ENCODE data around the gene SEC14L2.

SEC14L2 gene

GRCh38 chr22:30405731-30406130, 8.9 kb downstream of the SEC14L2 start:
- DNase-seq (ENCODE audit: low spot score): no peak

- DNase-seq (ENCODE audit: low spot score): no peak
Measured at GRCh38 chr22:30406400-30406799, 9.6 kb downstream of the SEC14L2 start.

GRCh38 chr22:30408388-30409102, 11.7 kb downstream of the SEC14L2 start:
- DNase-seq (ENCODE audit: low spot score): no peak

GRCh38 chr22:30411780-30412179, 15.0 kb downstream of the SEC14L2 start:
- DNase-seq (ENCODE audit: low spot score): no peak

- no peak for DNase-seq (ENCODE audit: low spot score)
Measured at GRCh38 chr22:30413001-30413400, 16.2 kb downstream of the SEC14L2 start.

GRCh38 chr22:30413745-30414524, 17.1 kb downstream of the SEC14L2 start:
- no peak for DNase-seq (ENCODE audit: low spot score)

GRCh38 chr22:30414525-30415047, 17.8 kb downstream of the SEC14L2 start:
- DNase-seq (ENCODE audit: low spot score): no peak

- no peak for DNase-seq (ENCODE audit: low spot score)
Measured at GRCh38 chr22:30416403-30416802, 19.6 kb downstream of the SEC14L2 start.

- DNase-seq (ENCODE audit: low spot score): no peak
Measured at GRCh38 chr22:30416837-30417236, 20.0 kb downstream of the SEC14L2 start.

GRCh38 chr22:30420347-30421125, 23.7 kb downstream of the SEC14L2 start:
- DNase-seq (ENCODE audit: low spot score): no peak

- DNase-seq (ENCODE audit: low spot score): no peak
Measured at GRCh38 chr22:30421695-30422480, 25.1 kb downstream of the SEC14L2 start.

GRCh38 chr22:30422481-30423300, 25.9 kb downstream of the SEC14L2 start:
- peak; percentile 17 for DNase-seq (ENCODE audit: low spot score)

GRCh38 chr22:30423301-30423958, 26.6 kb downstream of the SEC14L2 start:
- peak; percentile 18 for DNase-seq (ENCODE audit: low spot score)

GRCh38 chr22:30423959-30424533, 27.2 kb downstream of the SEC14L2 start:
- peak; percentile 99 for DNase-seq (ENCODE audit: low spot score)

- DNase-seq (ENCODE audit: low spot score): no peak
Measured at GRCh38 chr22:30424534-30425326, 27.9 kb downstream of the SEC14L2 start.

GRCh38 chr22:30425327-30425615, 28.5 kb downstream of the SEC14L2 start:
- DNase-seq (ENCODE audit: low spot score): no peak

- DNase-seq (ENCODE audit: low spot score): peak; percentile 36
Measured at GRCh38 chr22:30425616-30426387, 29.0 kb downstream of the SEC14L2 start, which contains the start of gene MTFP1. TSS of gene MTFP1 (plus strand) at chr22:30425768. CDS start at chr22:30425880, 112 bp downstream.
